ENCODE data around the gene TRPM1. TPM values are rescaled to one million over a fixed set of nuclear protein-coding genes. Genes with fewer than 3 reads are reported as not detected.

Gene TRPM1
- total RNA-seq, 1 donor from 2014 or later = not detected

DNA sequence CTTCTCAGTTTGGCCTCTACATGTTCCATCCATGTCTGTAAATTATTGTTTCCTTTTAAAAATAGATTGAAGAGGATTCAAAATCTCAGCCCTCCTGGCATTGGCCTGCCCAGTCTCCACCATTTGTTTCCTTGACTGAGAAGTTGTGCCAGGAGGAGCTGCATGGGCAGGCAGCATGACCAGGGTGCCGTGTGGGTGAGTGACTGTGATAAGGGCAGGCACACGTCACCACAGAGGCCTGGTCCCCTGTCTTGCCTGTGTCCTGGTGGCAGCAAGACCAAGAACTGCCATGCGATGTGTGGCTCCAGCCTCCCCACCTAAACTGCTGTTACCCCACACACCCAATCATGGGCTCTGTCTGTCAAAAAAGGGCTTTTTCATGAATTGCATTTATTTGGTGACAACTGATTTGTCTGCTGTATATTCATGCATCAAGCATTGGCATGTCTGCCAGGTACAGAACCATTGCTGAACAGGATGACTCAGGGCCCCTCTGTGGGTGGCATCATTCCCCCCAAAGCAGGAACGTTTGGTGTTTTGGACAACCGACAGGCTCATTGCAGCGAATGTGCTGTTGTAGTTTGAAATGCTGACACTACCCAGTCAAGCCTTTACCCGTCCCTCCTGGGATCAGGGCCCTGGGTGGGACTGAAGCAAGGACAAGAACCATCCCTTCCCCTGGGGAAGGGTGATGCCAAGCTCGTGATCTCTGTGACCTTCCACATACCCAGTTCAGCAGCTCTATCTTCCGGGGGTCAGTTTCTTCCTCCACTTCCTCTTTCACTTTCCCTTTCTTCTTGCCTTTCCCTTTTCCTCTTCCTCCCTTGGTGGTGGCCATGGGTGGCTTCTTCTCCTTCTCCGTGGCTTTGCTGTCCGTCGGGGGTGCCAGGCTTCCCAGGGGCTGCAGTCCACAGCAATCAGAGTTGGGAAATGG, 51.6 kb downstream of the TRPM1 start:
- intact Hi-C loops (cut with micrococcal nuclease) = no loop called here

DNA sequence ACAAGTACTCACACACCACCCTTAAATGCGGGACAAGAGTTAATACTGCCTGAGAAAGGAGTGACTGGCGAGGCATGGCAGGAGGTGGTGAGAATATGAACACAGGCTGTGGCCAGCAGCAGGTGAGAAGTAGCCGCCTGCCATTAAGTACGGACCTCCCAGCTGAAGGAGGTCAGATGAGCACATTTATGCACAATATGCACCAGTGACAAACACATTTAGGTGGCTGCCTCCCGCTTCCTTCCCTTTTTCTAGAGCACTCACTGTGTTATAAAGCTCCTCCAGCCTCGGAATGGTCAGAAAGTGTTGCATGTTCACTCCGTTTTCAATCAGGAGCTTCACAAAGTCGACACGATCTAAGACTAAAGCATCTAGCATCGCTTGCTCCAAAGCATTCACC, 52.4 kb downstream of the TRPM1 start:
- no peak overlapping the region for H3K27ac Mint-ChIP-seq
- H3K36me3 Mint-ChIP-seq (ENCODE audit: low read depth) = no peaks in the 10 kb centered on the region
- no peak overlapping the region for H3K4me3 Mint-ChIP-seq
- peaks cover 12% of the 10 kb centered on the region for H3K27me3 Mint-ChIP-seq (ENCODE audit: insufficient read depth)
- no peaks in the 10 kb centered on the region for H3K4me1 Mint-ChIP-seq (ENCODE audit: low read depth)
- intact Hi-C loops (cut with micrococcal nuclease) = no loop called here
- no peak for DNase-seq (ENCODE audit: low spot score)
- no peaks in the 10 kb centered on the region for H3K9me3 Mint-ChIP-seq

More for the DNA sequence above, 51.6 kb downstream of the TRPM1 start:
- Mint-ChIP-seq H3K36me3 (ENCODE audit: low read depth) (no peaks in the 10 kb centered on the region), H3K27me3 (ENCODE audit: insufficient read depth) (peaks cover 7% of the 10 kb centered on the region), H3K27ac (no peak overlapping the region), H3K9me3 (no peaks in the 10 kb centered on the region), H3K4me1 (ENCODE audit: low read depth) (no peaks in the 10 kb centered on the region), H3K4me3 (no peak overlapping the region)
- DNase-seq (ENCODE audit: low spot score) = no peak

- H3K9me3 Mint-ChIP-seq = no peaks in the 10 kb centered on the region
- DNase-seq (ENCODE audit: low spot score) = no peak
- no peaks in the 10 kb centered on the region for H3K36me3 Mint-ChIP-seq (ENCODE audit: low read depth)
- peaks cover 16% of the 10 kb centered on the region for H3K27me3 Mint-ChIP-seq (ENCODE audit: insufficient read depth)
- no peaks in the 10 kb centered on the region for H3K4me1 Mint-ChIP-seq (ENCODE audit: low read depth)
- no peak overlapping the region for H3K4me3 Mint-ChIP-seq
- intact Hi-C loops (cut with micrococcal nuclease) = no loop called here
- H3K27ac Mint-ChIP-seq = no peak overlapping the region
Observed at GRCh38 chr15:31047437-31047836, 54.1 kb downstream of the TRPM1 start.

DNA sequence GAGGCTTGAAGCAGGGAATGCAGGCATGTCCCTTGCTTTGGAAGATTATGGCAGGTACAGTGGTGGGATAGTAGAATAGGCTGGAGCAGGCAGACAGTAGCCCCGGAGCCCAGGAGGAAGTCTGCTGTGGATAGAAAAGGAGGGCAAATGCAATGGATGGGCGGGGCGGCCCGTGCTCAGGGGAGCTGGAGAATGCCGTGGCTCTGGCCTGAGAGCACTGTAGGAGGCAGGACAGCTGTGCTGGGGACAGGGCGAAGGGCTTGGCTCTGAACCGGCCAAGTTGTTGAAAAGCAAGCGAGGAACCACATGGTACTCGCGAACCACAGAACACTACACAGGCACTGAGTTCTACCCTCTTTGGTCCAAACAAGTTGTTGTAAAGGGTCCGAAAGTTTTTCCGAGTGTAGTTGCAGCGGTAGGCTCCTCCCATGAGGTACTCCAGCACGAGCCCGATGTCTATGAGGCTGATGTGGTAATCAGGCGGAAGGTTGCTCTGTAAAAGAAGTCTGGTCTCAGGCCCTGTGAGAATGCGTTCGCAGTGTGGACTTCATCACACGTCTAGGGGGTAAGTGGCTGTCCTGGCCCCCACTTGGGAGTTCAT, 54.7 kb downstream of the TRPM1 start:
- Mint-ChIP-seq H3K36me3 (ENCODE audit: low read depth) (no peaks in the 10 kb centered on the region), H3K27ac (no peak overlapping the region), H3K4me1 (ENCODE audit: low read depth) (no peaks in the 10 kb centered on the region), H3K9me3 (no peaks in the 10 kb centered on the region), H3K4me3 (no peak overlapping the region), H3K27me3 (ENCODE audit: insufficient read depth) (peaks cover 16% of the 10 kb centered on the region)
- intact Hi-C loops (cut with micrococcal nuclease) = no loop called here
- no peak for DNase-seq (ENCODE audit: low spot score)

GRCh38 chr15:31045606-31046005, 55.9 kb downstream of the TRPM1 start:
- Mint-ChIP-seq H3K36me3 (ENCODE audit: low read depth) (no peaks in the 10 kb centered on the region), H3K4me3 (no peak overlapping the region), H3K4me1 (ENCODE audit: low read depth) (no peaks in the 10 kb centered on the region), H3K27me3 (ENCODE audit: insufficient read depth) (peaks cover 16% of the 10 kb centered on the region), H3K9me3 (no peaks in the 10 kb centered on the region), H3K27ac (no peak overlapping the region)
- no peak for DNase-seq (ENCODE audit: low spot score)
- intact Hi-C loops (cut with micrococcal nuclease) = no loop called here

DNA sequence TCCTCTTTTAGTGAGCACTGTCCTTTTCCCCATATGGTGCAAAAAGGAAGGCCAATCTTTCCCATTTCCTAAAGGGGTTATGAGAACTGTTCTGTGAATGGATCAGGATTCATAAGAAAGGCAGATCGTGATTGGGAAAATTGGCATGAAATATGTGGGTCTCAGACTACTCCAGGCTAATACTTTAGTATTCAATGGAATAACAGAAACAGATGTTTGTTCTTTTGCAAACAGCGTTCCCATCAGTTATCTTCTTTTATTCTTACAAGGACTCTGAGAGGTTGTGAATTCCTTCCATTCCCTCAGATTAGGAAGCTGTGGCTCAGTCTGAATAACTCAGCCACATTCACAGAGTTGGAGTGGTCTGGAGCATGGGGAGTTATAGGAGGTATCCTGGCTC, 58.8 kb downstream of the TRPM1 start:
- Mint-ChIP-seq H3K4me1 (ENCODE audit: low read depth) (no peaks in the 10 kb centered on the region), H3K27ac (no peak overlapping the region), H3K9me3 (no peaks in the 10 kb centered on the region), H3K36me3 (ENCODE audit: low read depth) (no peaks in the 10 kb centered on the region), H3K4me3 (no peak overlapping the region), H3K27me3 (ENCODE audit: insufficient read depth) (peaks cover 14% of the 10 kb centered on the region)
- no peak for DNase-seq (ENCODE audit: low spot score)
- intact Hi-C loops (cut with micrococcal nuclease) = no loop called here

- no peak overlapping the region for H3K27ac Mint-ChIP-seq
- H3K27me3 Mint-ChIP-seq (ENCODE audit: insufficient read depth) = peaks cover 13% of the 10 kb centered on the region
- no peaks in the 10 kb centered on the region for H3K9me3 Mint-ChIP-seq
- H3K36me3 Mint-ChIP-seq (ENCODE audit: low read depth) = no peaks in the 10 kb centered on the region
- H3K4me1 Mint-ChIP-seq (ENCODE audit: low read depth) = no peaks in the 10 kb centered on the region
- no peak for DNase-seq (ENCODE audit: low spot score)
- intact Hi-C loops (cut with micrococcal nuclease) = no loop called here
- no peak overlapping the region for H3K4me3 Mint-ChIP-seq
Observed at GRCh38 chr15:31041610-31042009, 59.9 kb downstream of the TRPM1 start.

DNA sequence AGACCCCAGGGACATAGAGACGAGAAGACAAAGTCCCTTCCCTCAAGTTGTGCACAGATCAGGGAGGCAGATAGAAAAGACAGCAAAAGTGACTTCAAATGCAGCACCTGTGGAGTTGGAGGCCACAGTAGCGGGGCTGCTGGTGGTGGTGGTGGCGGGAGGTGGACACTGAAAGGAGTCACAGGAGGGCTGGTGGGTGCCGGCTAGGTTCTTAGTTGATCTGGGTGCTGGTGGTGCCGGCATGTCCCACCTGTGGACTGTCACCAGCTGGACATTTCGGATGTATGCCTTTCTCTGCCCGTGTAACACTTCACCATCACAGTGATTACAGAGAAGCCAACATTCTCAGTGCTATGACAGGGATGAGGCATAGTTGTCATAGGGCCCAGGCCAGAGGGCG, 60.9 kb downstream of the TRPM1 start:
- Mint-ChIP-seq H3K27ac (no peak overlapping the region), H3K4me1 (ENCODE audit: low read depth) (no peaks in the 10 kb centered on the region), H3K36me3 (ENCODE audit: low read depth) (no peaks in the 10 kb centered on the region), H3K27me3 (ENCODE audit: insufficient read depth) (peaks cover 14% of the 10 kb centered on the region), H3K4me3 (no peak overlapping the region), H3K9me3 (no peaks in the 10 kb centered on the region)
- intact Hi-C loops (cut with micrococcal nuclease) = no loop called here
- DNase-seq (ENCODE audit: low spot score) = no peak

DNA sequence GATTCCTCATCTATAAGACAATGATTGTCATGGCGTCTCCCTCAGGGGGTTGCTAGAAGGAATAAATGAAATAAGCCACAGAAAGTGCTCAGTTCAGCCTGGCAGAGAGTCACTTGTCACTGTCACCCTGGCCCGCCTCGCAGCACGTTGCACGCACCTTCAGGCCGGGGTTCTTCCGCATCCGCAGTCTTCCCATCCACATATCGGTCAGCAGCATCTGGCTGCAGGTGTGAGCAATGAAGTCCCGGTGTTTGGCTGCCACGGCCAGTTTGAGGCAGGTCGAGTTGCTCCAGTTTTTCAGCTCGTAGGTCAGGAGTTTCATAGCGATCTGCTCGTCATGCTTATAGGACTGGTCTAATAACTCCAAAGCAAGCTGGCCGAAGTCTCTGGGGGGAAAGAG, 61.6 kb downstream of the TRPM1 start:
- intact Hi-C loops (cut with micrococcal nuclease) = no loop called here
- no peak for DNase-seq (ENCODE audit: low spot score)
- Mint-ChIP-seq H3K4me1 (ENCODE audit: low read depth) (no peaks in the 10 kb centered on the region), H3K36me3 (ENCODE audit: low read depth) (no peaks in the 10 kb centered on the region), H3K9me3 (no peaks in the 10 kb centered on the region), H3K27me3 (ENCODE audit: insufficient read depth) (peaks cover 14% of the 10 kb centered on the region), H3K4me3 (no peak overlapping the region), H3K27ac (no peak overlapping the region)

GRCh38 chr15:31037731-31038477, 63.6 kb downstream of the TRPM1 start:
- intact Hi-C loops (cut with micrococcal nuclease) = no loop called here
- DNase-seq (ENCODE audit: low spot score) = no peak
- H3K27ac Mint-ChIP-seq = no peak overlapping the region
- peaks cover 3% of the 10 kb centered on the region for H3K27me3 Mint-ChIP-seq (ENCODE audit: insufficient read depth)
- H3K36me3 Mint-ChIP-seq (ENCODE audit: low read depth) = no peaks in the 10 kb centered on the region
- H3K4me1 Mint-ChIP-seq (ENCODE audit: low read depth) = no peaks in the 10 kb centered on the region
- H3K9me3 Mint-ChIP-seq = no peaks in the 10 kb centered on the region
- no peak overlapping the region for H3K4me3 Mint-ChIP-seq

DNA sequence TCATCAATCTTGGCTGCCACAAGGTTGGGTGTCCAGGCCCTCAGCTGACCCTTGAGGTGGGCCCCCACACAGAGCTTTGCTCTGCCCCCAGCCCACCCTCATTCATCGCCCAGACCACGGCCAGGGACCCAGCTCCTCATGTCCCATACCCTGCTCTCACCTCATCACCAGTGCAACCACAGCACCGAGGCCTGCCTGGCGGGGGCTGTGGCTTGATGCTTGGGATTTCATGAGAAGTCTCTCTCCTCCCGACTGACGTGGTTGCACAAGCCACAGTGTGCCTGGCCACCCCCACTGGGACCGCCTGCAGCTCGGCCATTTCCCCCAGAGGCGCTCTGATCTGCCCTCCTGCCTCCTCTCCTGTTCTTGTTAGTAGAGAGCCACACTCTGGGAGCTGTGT, 64.7 kb downstream of the TRPM1 start:
- Mint-ChIP-seq H3K9me3 (no peaks in the 10 kb centered on the region), H3K27ac (no peak overlapping the region), H3K4me1 (ENCODE audit: low read depth) (peaks cover 2% of the 10 kb centered on the region), H3K4me3 (no peak overlapping the region), H3K27me3 (ENCODE audit: insufficient read depth) (peaks cover 3% of the 10 kb centered on the region), H3K36me3 (ENCODE audit: low read depth) (no peaks in the 10 kb centered on the region)
- intact Hi-C loops (cut with micrococcal nuclease) = no loop called here
- DNase-seq (ENCODE audit: low spot score) = no peak

DNA sequence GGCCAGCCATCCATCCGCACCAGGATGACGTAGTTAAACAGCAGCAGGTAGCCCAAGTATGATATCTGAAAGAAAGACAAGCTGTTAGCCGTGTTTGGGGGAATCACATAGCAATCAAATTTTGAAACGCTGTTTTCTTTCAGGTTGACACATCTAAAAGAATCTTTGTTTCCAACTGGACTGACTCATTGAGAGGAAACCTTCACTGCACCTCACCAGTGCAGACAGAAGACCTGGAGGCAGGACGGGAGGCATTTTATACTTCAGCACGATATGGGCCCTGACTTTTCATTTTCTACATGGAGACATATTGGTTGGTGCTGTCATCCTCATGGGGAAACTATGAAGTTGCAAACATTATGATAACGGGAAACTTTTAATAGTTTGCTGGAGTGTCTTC, 65.9 kb downstream of the TRPM1 start:
- H3K4me3 Mint-ChIP-seq = no peak overlapping the region
- no peaks in the 10 kb centered on the region for H3K9me3 Mint-ChIP-seq
- intact Hi-C loops (cut with micrococcal nuclease) = no loop called here
- no peak for DNase-seq (ENCODE audit: low spot score)
- H3K27me3 Mint-ChIP-seq (ENCODE audit: insufficient read depth) = peaks cover 3% of the 10 kb centered on the region
- no peak overlapping the region for H3K27ac Mint-ChIP-seq
- no peaks in the 10 kb centered on the region for H3K36me3 Mint-ChIP-seq (ENCODE audit: low read depth)
- peaks cover 8% of the 10 kb centered on the region for H3K4me1 Mint-ChIP-seq (ENCODE audit: low read depth)

GRCh38 chr15:31034152-31034551, 67.4 kb downstream of the TRPM1 start:
- intact Hi-C loops (cut with micrococcal nuclease) = no loop called here

More at GRCh38 chr15:31034152-31034551, 67.4 kb downstream of the TRPM1 start:
- H3K9me3 Mint-ChIP-seq = no peaks in the 10 kb centered on the region
- H3K36me3 Mint-ChIP-seq (ENCODE audit: low read depth) = no peaks in the 10 kb centered on the region
- peaks cover 8% of the 10 kb centered on the region for H3K4me1 Mint-ChIP-seq (ENCODE audit: low read depth)
- no peak overlapping the region for H3K27ac Mint-ChIP-seq
- H3K4me3 Mint-ChIP-seq = no peak overlapping the region
- peaks cover 8% of the 10 kb centered on the region for H3K27me3 Mint-ChIP-seq (ENCODE audit: insufficient read depth)
- DNase-seq (ENCODE audit: low spot score) = no peak
